Measurements from ENCODE around the gene SORCS2.

The SORCS2 gene

DNA sequence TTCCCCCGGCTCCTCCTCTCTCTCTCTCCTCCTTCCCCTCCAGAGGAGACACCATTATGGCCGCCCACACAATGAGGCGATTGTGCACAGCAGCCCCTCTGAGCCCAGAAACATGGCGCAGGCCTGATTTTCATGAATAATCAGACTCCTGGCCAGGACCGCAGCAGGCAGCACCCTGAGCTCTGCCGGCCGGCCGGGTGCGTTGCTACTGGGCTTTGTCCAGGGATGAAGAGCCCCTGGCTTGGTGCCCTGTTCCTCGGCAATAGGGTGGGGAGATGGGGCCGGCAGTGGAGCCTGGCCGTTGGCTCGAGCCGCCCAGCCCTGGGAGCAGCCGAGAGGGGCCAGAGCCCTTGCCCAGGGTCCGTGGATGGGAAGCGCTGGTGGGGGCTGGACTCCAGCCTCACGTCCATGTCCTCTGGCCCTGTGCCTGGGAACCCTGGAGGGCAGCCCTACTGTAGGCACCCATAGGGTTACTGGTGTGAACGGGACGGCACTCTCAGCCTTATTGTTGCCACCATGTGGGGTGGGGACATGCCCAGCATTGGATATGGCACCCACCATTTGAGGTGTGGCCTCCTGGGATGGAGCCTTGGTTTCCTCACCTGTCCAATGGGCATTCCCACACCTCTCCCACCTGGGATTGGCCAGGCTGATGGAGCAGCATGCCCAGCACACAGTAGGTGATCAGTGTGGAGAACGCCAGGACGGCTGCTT is 103.0 kb downstream of the SORCS2 start:
- FAIRE-seq, result no peak

DNA sequence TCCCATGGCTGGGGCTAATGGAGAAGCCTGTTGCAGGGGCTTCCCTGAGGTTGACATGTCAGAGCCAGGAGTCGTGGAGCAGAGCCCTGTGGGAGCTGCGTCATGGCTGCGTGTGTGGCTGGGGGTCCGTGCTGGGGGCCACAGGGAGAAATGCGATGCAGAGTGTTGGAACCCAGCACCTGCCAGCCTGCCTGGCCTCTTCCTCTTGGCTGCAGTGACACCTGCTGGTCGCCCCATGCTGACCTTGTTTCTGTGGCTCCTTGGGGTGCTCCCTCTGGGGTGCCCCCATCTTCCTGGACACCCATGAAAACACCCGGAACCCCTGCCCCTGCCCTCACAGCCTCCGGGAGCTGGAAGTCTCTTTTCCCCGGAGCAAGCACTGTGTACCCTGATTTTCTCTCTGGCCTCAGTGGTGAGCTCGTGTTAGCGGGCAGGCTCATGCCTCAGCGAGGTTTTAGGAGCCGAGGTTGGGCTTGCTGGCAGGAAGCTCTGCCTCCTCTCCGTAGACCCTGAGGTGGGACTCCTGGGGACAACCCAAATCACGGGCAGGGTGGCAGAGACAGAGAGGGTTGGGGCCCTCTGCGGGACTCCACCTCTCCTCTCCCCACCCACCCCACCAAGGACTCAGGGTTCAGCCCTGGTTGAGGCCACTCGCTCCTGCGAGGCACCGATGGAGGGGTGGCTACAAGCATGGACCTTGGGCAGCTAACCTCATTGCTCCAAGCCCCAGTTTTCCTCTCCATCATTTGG is 103.7 kb downstream of the SORCS2 start:
- FAIRE-seq, result no peak

DNA sequence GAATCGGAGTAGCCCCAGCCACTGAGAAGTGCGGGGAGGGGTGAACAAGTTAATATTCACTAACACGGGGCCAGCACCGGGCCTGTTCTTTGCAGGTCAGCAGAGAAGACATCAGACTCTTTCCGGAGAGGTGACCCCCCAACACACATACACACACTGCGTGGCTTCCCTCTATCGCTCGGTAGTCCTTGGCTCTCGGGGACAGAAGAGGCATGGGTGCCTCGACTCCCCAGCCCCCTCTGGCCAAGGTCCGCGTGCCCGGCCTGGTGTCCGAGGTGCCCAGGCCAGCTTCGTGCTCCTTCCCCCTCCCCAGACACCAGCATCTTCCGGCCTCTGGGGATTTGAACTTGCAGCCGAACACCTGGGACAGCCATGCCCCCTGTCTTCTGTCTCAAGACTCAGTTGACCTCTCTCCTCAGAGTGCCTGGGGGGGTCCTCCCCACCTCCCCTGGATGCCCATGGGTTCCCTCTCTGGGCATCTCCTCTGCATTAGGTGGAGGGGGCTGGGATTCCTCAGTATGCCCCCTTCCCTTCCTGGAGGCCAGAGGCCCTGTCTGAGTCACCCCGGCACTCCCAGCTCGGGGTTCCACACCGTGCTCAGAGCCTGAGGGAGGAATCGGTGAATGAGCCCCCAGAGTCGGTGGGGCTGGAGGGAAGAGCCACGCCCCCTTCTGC is 104.5 kb downstream of the SORCS2 start:
- FAIRE-seq, result no peak

DNA sequence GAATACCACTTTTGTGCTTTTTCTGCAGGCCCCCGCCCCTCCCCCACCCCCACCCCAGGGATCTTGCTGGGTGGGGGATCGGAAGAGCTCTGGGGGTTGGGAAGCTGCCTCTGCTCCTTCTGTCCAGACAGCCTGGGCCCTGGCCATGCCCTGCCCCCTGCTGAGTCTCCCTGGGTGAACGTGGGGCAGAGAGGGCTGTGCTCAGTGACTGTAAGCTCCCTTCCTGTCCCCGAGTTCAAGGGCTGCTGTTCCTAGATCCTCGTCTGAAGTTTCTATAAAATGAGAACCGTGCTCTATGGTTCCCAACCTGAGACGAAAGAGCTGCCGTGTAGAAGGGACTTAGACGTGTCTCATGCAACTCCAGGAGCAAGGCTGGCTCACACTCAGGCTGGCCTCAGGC is 105.0 kb downstream of the SORCS2 start:
- no peak for FAIRE-seq

DNA sequence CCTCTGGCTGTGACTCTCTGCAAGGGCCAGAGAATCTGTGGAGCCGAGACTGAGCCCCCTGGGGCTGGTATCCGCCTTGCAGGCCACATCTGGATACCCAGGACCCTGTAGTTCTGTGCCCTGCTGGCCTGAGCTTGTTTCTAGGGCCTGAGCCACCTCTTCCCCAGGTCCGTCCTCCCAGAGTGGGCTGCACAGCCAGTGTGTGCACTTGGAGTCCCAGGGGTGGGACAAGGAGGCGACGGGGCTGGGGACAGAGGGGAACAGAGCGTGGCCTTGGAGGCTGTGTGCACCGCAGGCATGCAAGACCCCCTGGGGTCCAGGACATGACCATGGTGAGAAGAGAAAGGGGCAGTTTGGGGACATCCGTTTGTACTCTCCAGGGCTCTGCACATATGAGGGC is 105.5 kb downstream of the SORCS2 start:
- FAIRE-seq, result no peak

DNA sequence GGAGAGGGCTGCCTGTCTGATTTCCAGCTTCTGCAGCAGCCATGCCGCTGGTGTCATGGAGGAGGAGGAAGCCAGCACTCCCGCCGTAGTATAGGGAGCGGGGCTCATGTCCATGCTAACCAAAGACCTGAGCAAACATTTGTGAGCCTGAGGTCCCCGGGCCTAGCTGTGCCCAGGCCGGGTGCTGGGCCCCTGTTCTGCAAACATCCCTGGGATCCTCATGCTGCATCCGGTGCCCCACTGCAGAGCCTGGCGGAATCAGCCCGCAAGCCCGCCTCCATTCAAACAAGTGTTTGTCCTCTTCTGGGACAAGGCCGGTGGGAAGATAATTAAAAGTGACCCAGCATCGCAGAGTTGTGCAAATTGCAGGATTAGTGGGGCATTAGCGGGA is 106.3 kb downstream of the SORCS2 start:
- FAIRE-seq, result no peak

DNA sequence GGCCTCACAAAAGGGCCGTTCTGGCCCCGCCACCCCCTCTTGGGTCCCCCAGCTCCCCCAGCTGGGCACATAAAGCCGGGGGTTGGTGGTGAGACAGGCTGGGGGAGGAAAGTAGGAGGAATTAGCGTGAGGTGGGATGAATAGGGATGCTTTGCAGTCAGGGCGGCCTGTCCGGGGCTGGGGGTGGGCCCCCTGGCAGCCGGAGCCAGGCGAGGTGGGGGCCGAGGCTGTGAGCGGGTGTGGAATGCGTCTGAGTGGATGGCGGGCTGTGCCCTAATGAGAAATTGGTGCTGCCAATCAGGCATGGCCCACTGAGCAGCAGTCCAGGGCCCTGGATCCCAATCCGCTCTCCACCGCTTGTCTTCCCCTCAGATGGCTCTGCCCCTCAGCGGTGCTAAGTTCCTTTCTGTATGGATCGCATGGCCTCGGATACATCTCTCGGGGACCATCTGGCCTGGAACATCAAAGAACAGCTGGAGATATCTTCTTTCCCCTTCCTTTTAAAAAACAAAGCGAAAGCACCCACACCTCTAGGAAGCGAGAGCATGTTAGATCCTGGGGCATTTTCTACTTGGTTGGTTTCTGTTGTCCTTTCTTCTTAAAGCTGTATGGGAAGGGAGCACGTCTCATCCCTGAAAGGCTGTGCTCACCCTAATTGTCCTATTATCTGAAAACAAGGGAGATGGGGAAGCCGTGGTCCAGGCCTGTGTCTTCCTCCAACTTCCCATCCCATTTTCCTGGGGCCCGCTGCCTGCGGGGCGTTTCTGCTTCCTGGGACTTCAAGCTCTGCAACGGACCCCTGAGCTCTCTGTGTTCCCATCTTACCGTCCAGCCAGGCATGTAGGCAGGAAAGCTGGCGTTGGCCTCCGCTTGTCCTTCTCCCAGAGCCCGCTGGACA is 106.9 kb downstream of the SORCS2 start:
- FAIRE-seq, result no peak

DNA sequence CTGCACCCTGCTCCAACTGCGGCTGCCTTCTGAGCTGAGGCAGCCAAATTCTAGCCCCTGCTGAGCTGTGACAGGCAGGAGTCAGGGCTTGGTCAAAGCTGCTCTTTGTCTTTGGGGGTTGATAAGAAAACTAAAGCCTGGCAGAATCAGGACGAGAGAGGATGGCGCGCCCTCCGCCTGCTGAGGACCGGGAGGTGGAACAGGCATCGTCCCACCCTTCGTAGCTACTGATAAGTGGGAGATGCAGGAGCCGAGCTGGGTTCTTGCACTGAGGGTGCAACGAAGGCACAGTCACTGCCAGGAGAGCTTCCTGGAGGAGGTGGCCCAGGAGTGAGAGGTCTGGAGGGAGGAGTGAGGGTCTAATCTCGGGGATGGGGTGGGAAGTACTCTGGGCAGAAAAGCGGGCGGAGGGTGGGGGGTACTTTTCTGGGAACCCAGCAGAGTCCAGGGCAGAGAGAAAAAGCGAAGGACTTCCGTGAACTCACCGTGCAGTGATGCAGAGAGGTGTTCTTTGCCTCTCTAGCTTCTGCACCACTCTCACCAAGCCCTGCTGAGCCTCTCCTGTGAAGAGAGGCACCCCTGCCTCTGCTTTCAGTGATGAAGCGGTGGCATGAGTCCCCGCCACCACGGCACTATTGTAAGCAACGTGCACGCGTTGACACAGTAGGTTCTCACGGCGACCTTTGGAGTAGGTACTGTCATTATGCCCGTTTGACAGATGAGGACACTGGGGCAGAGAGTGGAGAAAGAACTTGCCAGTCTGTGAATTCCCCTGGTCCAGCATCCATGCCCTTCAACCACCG is 107.8 kb downstream of the SORCS2 start:
- no peak for FAIRE-seq

DNA sequence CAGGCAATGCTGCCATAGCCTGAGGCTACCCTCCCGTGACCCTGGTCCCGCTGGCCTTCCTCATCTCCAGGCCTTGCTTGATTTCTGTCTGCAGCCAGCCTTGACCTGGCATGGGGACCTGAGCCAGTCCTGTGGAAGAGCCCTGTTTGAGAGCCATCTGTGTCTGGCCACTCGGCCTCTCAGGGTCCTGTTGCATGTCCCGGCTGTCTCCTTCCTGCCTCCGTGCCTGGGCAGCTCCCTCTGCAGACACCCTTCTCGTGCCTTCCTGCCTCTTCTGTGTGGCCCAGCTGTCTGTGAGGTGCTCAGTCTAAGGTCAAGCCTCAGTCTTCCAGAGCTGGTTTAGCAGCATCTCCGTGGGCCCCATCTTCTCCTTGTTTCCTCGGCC is 108.4 kb downstream of the SORCS2 start:
- no peak for FAIRE-seq

DNA sequence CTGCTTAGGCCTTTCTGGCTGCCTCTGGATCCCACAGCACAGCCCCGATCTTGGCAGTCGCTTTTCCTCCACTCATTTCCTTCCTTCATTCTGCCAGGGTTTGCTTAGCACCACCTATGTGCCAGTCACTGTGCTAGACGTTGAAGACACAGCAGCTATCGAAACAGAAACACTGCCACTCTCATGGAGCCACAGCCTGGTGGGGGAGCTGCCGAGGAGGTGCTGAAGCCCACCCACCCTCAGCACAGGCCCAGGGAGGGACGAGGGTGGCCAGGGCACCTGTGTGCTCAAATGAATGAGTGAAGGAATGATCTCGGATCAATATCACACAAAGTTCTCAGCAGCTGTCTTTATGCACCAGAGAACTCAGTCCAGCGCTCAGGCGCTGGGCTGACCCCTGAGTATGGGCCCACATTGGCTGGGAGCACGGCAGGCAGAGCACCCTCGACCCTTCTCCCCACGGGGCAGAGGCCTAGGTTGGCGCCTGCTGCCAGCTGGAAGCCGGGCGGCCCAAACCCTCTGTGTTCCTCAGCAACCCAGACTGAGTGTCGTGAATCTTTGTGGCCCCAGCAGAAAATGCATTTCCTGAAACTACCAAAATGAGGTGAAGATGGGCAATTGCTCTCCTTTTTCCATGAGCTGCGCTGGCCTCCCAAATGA is 108.9 kb downstream of the SORCS2 start:
- FAIRE-seq, result no peak

DNA sequence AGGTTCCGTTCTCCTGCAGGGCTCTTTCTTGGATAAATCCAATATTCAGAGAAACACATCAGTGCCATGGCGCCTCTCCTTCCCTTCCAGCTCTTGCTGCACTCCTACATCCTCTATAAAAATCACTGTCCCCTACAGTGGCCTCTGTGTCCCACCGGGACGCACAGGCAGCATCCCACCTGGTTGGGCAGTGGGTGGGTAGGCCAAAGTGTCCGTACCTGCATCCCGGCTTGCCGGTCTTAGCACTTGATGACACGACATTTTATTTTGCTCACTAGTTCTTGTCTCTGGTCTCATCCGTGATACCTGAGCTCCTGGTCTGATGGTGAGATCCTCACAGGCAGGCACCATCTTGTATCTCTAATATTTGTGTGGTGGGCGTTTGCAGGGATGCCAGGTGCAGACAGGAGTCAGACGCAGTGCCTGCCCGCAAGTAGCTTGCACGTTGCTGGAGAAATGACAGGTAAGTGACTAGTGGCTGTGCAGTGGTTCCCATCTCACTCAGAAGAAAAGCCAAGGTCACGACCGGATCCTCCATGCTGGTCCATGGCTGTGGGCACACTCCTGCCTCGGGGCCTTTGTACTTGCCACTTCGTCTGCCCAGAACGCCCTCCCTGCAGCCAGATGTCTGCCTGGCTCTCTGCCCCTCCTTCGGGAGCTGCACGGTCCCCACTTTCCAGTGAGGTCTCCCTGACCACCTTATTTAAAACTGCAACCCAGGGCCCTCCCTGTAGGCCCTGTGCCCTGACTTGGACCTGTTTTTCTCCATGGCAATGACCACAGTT is 109.7 kb downstream of the SORCS2 start:
- no peak for FAIRE-seq

DNA sequence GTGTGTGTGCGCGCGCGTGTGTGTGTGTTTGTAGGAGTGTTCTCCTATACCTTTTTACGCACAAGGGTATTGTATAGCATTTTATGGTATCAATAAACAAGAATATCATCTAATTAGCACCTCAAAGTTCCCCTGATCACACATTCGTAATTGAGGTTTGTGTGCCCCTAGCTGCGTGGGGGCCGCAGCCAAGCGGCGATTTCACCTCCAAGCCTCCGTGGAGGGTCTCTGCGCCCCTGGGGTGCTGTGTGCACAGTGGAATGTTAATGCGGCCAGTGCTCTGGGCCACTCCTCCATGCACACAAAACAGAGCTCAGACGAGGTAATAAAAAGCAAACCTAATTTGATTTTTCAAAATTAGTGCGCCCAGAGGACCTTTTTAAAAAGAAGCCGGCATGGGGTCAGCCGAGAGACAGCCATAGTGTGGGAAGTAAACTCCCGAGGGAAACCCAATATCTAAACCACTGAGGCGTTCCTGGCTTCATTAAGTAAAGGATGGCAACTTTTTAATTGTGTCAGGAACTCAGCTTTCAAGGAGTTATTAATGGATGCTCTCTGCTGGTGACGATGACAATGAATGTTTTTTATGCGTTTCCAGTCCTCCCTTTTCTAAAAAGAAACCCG is 110.6 kb downstream of the SORCS2 start:
- FAIRE-seq, result no peak

DNA sequence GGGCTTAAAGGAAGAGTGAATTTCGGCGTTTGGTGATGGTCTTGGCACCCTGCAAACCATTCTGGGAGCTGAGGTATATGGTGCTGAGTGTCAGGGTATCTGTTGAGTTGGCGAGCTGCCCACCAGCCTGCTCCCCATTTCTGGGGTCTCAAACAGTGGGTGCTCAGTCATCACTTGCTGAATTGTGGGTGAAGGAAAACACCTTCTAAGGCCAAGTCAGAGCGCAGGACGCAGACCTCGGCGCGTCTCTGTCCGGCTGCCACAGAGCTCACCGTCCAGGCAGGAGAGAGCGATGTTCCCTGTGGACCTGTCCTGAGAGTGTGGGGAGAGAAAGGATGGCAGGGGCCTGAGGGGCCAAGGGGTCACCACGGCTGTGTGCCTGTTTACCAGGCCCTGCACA is 111.2 kb downstream of the SORCS2 start:
- FAIRE-seq, result no peak

DNA sequence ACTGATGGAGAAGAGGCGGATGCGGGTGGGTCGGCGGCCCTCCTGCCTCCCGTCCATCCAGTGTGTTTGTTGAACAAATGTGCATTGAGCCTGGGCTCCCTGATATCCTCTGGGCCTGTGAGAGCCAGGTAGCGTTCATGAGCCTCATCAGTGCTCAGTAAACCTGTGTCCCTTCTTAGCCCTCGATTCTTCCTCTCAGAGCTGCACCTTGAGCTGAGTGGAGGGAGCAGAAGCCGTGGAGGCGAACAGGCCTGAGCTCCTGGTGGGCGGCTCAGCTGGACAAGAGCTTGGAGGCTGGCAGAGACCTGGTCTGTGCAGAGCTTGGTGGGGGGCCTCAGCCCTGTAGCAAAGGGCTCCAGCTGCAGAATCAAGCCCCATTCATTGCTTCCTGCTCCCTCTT is 112.1 kb downstream of the SORCS2 start:
- no peak for FAIRE-seq

DNA sequence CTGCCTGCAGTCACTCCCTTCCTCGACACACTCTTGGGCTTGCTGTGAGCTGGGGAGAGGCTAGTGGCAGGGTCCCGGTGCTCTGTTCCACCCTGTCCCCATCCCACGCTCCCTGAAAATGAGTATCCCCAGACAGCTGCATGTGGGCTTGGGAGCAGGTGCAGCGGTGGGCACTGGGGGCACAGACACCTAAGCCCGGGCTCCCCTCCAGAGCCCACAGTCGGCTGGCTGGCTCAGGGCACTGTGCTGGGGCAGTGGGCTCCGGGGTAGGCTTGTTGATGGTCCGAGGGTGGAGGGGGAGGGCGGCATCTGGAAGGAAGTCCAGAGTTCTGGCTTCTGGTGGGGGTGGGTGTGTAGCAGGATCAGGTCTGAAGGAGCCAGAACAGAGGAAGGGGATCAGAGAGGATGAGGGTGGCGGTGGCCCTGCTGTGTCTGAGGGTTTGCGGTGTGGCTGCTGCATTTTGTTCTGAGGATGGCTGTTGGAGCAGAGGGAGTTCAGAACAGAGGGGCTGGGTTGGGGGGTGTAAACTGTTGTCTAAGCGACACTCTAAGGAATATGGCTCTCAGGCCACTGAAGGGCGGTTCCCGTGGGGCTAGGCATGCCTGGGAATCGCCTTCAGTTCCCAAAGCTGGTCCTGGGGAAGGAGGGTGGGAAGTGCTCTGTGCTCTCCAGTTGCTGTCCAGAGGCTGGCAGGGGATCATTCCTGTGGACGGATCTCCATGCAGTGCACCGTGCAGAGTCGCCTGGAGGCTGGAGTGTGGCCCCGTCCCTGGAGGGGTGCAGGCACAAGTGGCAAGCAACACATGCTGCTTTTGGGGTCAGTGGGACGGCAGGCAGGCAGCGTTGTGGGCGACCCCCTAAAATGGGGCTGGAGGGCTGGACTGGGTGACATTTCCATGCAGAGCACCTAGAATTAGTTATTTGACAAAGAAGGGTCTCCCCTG is 114.0 kb downstream of the SORCS2 start:
- no peak for FAIRE-seq

DNA sequence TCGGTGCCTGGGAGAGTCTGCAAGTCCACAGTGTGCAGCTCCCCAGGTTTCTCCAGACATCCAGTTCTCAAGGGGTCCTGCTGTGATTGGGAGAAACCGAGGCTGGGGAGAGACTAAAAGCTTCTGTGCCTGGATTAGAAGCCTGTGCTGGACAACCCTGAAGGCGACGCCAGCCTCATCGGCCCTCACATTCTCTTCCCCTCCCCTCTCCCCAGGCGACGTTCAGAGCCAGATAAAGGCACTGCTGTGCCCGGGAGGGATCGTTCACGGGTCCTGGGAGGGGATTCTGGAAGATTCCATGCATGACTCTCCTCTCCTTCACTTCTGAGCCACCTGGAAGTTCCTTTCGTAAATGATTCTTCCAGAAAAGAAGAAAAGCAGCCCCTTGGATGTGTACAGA is 114.6 kb downstream of the SORCS2 start:
- no peak for FAIRE-seq

DNA sequence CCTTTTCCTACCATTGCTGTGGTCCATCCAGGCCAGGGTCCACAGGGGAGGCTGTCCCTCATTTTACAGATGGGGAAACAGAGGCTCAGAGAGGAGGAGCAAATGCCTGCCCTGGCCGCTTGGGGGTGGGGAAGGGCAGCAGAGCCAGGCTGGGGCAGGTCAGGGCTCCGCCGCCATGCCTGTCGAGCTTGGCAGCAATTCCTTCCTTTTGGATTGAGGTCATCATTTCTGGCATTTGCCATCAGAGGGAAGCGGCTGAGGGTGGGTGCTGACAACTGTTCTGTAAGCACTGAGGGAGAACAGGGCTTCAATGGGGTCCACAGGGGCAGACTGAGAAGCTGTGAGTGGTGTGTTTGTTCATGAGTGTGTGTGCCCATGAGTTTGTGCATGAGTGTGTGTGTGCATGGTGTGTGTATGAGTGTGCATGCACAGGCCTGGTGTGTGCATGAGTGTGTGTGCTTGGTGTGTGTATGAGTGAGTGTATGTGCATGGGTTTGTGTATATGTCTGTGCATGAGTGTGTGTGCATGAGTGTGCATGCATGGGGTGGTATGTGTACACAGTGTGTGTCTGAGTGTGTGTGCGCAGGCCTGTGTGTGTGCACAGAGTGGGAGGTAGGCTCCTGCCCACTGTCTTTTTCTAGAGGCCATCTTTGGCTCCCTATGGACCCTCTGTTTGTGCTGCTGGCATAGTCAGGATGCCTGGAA is 115.2 kb downstream of the SORCS2 start:
- FAIRE-seq, result no peak

DNA sequence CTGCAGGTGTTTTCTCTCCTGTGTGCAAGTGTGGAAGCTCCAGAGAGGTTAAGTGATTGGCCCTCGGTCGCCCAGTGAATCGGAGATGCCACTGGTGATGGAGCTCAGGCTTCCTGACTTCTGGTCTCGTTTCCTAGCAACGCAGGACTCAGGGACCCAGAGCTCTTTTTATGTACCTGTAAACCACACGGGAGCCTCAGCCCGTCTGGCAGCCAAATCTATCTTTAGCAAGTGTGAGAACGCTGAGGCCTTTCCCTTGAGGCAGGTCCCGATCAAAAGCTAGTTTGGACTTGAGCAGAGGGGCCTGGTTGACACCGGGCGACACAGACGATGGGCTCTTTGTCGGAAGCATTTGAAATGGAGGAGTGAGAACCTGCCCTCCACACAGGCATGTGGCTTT is 116.8 kb downstream of the SORCS2 start:
- no peak for FAIRE-seq
